GM12872 (cell line): ENCODE measurements around the gene PRKCH.

Experiments
- TF ChIP-seq, protein P1 (sequence below): IDR thresholded peaks from 3 replicates; pipeline ENCODE4 v1.5.1; 2011; ENCODE audit warnings: low read depth, mild to moderate bottlenecking, low read length, moderate library complexity; ENCODE audit not compliant: insufficient read depth

PRKCH gene

DNA sequence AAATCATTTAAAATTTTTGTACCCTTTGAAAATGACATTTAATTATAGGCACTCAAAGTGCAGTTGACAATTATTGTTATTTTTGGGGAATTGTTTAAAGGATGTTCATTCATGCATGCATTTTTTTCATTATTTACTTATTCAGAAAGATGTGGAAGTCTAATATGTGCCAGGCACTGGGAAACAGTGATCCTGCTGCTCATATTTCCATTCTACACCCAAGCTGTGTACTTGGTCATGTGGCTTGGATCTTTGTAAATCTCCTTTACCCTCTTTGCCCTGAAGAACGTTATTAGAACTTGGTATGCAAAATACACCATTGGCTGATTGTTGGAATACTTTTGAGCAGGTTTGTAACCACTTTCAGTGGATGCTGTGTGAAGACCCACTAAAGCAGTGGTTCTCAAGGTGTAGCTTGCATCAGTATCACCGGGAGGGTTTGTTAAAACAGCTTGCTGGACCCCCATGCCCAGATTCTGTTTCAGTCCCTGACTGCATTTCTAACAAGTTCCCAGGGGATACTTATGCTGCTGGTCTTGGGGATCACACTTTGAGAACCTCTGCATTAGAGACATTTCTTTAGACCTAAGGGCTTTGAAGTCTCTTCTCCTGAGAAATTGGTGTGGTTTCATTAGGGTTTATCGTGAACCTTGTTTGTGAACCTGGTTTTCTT is 47.5 kb downstream of the PRKCH start:
- TF ChIP-seq, protein P1, sequence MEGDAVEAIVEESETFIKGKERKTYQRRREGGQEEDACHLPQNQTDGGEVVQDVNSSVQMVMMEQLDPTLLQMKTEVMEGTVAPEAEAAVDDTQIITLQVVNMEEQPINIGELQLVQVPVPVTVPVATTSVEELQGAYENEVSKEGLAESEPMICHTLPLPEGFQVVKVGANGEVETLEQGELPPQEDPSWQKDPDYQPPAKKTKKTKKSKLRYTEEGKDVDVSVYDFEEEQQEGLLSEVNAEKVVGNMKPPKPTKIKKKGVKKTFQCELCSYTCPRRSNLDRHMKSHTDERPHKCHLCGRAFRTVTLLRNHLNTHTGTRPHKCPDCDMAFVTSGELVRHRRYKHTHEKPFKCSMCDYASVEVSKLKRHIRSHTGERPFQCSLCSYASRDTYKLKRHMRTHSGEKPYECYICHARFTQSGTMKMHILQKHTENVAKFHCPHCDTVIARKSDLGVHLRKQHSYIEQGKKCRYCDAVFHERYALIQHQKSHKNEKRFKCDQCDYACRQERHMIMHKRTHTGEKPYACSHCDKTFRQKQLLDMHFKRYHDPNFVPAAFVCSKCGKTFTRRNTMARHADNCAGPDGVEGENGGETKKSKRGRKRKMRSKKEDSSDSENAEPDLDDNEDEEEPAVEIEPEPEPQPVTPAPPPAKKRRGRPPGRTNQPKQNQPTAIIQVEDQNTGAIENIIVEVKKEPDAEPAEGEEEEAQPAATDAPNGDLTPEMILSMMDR, result no peak

DNA sequence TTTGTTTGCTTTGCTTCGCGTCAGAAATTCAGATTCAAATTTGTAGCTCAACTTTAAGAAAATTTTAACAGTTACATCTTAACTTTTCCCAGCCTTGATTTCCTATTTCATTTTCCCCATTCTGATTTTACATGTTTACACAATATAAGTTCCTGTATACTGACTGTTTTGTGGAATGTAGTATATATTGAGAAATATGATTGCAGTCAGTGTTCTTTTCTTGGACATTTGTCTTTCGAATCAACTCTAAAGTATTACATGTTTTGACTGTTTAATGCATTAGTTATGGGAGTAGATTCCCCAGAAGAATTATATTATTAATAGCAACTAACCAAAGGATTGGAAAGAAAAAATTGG is 48.1 kb downstream of the PRKCH start:
- TF ChIP-seq, protein P1, result no peak

DNA sequence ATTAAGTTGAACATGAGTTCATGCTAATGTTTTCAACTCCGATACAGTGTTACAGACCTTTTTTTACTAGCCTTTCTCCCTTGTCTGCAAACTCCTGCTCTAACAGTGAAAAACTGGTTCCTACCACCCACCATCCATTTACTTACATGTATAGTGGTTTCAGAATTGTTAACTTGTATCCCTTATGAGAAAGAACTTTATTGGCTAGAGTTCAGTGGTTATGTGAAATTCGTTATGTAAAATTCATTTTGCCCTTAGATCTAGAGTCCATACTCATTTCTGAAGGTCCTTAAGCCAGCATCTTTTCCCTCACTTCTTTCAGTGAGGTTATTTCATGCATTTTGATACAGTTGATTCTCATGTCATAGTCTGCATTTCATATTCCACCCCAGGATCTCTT is 51.0 kb downstream of the PRKCH start:
- TF ChIP-seq, protein P1, result no peak

DNA sequence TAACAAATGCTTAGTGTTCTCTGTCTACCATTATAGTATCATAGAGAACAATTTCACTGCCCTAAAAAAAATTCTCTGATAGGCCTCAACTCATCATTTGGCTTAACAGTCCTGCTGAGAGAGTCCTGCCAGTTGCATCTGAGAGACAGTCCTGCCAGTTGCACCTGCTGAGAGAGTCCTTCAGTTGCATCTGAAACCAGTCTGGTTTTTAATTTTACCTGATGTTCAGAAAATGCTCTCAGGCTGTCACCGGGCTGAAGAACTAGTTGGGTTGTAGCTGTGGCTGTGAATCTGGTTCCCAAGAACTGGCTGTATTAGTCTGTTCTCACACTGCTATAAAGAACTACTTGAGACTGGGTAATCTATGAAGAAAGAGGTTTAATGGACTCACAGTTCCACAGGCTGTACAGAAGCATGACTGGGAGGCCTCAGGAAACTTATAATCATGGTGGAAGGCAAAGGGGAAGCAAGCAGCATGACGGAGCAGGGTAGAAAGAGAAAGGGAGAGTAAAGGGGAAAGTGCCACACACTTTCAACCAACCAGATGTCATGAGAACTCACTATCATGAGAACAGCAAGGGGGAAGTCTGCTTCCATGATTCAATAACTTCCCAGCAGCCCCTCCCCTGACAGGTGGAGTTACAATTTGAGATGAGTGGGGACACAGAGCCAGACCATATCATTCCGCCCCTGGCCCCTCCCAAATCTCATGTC is 51.6 kb downstream of the PRKCH start:
- TF ChIP-seq, protein P1, result no peak

DNA sequence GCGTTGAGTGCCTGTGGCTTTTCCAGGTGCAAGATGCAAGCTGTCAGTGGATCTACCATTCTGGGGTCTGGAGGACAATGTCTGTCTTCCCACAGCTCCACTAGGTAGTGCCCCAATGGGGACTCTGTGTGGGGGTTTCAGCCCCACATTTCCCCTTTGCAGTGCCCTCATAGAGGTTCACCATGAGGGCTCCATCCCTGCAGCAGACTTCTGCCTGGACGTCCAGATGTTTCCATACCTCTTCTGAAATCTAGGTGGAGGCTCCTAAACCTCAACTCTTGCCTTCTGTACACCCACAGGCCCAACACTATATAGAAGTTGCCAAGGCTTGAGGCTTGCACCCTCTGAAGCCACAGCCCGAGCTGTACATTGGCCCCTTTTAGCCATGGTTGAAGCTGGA is 52.9 kb downstream of the PRKCH start:
- TF ChIP-seq, protein P1, result no peak

DNA sequence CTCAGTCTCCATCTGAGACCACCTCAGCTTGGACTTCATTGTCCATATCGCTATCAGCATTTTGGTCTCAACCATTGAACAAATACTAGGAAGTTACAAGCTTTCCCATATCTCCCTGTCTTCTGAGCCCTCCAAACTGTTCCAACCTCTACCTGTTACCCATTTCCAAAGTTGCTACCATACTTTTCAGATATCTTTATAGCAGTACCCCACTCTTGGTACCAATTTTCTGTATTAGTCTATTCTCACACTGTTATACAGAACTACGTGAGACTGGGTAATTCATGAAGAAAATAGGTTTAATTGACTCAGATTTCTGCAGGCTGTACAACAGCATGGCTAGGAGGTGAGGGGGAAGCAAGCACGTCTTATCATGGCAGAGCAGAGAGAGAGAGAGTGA is 53.8 kb downstream of the PRKCH start:
- TF ChIP-seq, protein P1, result no peak

DNA sequence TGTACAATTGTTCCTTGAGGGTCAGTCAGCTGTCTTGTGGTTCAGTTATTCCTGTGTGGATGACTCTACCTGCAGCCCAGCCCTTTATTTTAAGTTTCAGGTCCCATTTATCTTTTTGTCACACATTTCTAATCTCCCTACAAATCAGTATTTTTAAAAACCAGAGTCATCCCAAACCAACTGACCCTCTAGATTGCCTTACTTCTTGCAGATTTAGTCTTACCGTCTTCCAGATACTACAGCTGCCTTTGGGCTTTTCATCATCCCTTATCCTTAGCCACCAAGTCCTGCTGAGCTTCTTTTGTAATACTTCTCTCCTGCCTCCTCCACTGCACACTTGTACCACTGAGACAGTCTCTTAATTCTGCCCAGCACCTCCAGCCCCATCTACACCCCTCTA is 54.9 kb downstream of the PRKCH start:
- TF ChIP-seq, protein P1, result no peak
